ENCODE results near the gene BSN. TPM values are rescaled to one million over a fixed set of nuclear protein-coding genes. Genes with fewer than 3 reads are reported as not detected.
"Not testable (repeated sequence)": the region's sequence is repeated elsewhere in the genome, so short reads cannot be mapped to it uniquely, and the experiment has no call there.

BSN gene
- total RNA-seq, 1 donor from 2014 or later: 0.46 TPM

DNA sequence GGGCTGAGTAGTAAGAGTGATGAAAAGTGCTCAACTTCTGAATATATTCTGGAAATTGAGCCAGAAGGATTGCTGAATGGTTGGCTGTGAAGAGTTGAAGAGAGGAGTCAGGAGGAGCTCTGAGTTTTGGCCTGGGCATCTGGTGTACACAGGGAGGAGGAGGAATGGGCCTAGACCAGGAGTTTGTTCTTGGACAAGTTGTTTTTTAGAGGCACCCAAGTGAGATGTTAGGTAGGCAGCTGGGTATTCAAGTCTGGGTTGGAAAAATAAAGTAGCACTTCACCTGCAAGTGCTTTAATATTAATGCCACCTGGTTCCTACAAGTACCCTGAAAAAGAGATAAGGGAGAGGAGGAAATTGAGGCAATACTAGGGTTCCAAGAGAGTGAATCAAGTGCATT lies 14.7 kb downstream of the BSN start:
- no peak for DNase-seq (ENCODE audit: low read depth)
- TF ChIP-seq, protein P1, sequence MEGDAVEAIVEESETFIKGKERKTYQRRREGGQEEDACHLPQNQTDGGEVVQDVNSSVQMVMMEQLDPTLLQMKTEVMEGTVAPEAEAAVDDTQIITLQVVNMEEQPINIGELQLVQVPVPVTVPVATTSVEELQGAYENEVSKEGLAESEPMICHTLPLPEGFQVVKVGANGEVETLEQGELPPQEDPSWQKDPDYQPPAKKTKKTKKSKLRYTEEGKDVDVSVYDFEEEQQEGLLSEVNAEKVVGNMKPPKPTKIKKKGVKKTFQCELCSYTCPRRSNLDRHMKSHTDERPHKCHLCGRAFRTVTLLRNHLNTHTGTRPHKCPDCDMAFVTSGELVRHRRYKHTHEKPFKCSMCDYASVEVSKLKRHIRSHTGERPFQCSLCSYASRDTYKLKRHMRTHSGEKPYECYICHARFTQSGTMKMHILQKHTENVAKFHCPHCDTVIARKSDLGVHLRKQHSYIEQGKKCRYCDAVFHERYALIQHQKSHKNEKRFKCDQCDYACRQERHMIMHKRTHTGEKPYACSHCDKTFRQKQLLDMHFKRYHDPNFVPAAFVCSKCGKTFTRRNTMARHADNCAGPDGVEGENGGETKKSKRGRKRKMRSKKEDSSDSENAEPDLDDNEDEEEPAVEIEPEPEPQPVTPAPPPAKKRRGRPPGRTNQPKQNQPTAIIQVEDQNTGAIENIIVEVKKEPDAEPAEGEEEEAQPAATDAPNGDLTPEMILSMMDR (conservative IDR thresholded peaks at IDR 0.05; ENCODE audit: low read depth, low read length): no peak
- H3K4me3 ChIP-seq (ENCODE audit: low read depth, low read length): no peak overlapping the region

DNA sequence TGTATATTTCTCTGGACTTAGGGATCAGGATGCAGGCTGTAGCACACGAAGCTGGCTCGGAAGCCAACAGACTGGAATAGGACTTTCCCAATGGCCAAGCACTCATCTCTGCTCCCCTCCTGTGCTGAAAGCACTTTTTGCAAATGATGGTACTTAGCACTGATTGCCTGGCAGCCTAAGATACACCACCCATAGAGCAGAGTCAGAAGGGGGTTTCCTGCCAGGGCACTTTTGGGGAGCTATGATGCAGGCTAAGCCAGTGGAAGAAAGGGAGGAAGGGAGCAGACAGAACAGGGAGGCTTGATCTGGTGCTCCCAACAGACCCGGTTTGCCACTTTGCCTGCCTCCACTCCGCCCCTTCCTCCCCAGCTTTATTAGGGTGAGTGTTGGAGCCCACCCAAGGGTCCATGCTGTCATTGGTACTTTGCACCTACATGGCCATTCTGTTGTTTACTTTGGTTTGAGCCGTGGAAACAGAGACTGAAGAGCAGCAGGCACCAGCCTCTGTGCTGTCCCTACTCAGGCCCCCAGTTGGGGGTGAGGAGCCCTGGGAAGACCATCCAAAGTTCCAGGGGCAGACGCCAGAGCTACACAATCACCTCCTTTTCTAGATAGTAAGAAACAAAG lies 15.9 kb downstream of the BSN start:
- no peak overlapping the region for H3K4me3 ChIP-seq (ENCODE audit: low read depth, low read length)
- TF ChIP-seq, protein P1 (conservative IDR thresholded peaks at IDR 0.05; ENCODE audit: low read depth, low read length): no peak
- no peak for DNase-seq (ENCODE audit: low read depth)

DNA sequence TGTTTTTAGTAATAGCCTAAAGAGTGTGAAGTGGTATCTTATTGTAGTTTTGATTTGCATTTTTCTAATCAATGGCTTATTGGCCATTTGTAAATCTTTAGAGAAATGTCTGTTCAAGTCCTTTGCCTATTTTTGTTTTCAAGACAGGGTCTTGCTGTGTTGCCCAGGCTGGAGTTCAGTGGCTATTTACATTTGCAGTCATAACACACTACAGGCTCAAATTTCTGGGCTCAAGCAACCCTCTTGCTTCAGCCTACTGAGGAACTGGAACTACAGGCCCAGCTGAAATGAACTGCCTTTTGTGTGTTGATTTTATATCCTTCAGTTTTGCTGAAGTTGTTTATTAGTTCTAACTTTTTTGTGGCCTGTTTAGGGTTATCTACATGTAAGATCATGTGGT lies 27.9 kb downstream of the BSN start:
- no peak for DNase-seq (ENCODE audit: low read depth)
- no peak overlapping the region for H3K4me3 ChIP-seq (ENCODE audit: low read depth, low read length)
- TF ChIP-seq, protein P1 (conservative IDR thresholded peaks at IDR 0.05; ENCODE audit: low read depth, low read length): no peak

DNA sequence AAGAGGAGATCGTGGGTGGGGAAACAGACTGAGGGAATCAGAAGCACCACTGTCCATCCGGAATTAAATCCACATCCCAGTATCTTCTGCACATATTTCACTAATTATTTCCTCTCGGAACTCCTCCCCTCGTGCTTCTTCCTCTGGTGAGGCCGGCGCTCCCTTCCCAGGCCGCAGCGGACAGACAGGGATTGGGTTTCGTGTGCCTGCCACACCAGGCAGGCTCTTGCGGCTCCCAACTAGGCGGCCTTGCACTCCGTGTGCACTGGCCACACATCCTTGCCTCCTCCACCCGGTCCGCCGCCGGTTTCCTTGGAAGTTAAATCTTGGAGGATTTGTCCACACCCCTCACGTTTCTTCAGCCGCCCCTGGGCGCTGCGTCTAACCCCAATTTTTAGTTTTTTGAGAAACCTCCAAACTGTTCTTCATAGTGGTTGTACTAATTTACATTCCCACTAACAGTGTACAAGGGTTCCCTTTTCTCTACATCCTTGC lies 31.0 kb downstream of the BSN start:
- not testable (repeated sequence) for DNase-seq (ENCODE audit: low read depth); H3K4me3 ChIP-seq (ENCODE audit: low read depth, low read length)

DNA sequence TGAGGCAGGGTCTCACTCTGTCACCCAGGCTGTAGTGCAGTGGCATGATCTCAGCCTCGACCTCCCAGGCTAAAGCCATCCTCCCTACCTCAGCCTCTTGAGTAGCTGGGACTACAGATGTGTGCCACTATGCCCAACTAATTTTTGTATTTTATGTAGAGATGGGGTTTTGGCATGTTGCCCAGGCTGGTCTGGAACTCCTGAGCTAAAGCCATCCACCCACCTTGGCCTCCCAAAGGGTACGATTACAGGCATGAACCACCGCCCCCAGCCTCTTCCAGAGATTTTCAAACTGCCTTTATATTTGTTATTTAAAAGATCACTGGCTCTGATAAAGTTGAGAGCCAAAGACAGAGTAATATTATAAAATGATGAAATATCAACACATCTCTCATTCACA lies 37.3 kb downstream of the BSN start:
- TF ChIP-seq, protein P1 (conservative IDR thresholded peaks at IDR 0.05; ENCODE audit: low read depth, low read length): no peak
- no peak overlapping the region for H3K4me3 ChIP-seq (ENCODE audit: low read depth, low read length)
- no peak for DNase-seq (ENCODE audit: low read depth)

DNA sequence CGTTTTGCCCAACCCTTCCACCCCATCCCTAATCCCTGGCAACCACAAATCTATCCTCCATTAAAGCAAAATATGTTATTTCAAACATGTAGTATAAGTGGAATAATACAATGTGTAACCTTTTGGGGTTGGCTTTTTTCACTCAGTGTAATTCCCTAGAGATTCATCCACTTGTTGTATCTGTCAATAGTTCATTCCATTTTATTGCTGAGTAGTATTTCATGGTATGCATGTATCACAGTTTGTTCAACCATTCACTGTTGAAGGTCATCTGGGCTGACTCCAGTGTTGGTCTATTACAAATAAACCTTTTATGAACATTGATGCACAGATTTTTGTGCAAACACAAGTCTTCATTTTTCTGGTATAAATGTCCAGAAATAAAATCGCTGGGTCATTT lies 38.8 kb downstream of the BSN start:
- H3K4me3 ChIP-seq (ENCODE audit: low read depth, low read length): no peak overlapping the region
- no peak for DNase-seq (ENCODE audit: low read depth)
- TF ChIP-seq, protein P1 (conservative IDR thresholded peaks at IDR 0.05; ENCODE audit: low read depth, low read length): no peak

DNA sequence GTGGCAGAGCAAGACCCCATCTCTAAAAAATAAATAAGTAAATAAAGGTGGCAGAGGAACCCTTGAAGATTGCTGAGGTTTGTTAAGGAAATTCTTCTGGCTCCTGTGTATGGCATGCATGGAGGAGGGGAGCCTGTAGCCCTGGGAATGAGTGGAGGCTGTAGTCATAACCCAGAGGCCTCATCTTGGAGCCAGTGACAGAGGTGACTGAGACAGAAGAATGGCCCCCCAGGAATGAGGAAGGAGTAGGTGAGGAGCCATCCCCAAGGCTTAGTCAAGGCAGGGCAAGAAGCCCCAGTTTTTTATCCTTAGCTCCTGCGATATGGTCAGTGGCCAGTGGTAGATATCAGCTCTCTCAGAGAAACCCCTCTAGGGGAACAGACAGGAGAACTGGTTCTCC lies 46.5 kb downstream of the BSN start:
- H3K4me3 ChIP-seq (ENCODE audit: low read depth, low read length): no peak overlapping the region
- DNase-seq (ENCODE audit: low read depth): no peak
- TF ChIP-seq, protein P1 (conservative IDR thresholded peaks at IDR 0.05; ENCODE audit: low read depth, low read length): no peak

All from epithelial cell of proximal tubule (primary cell).